ENCODE results near the gene CYYR1. TPM values are rescaled to one million over a fixed set of nuclear protein-coding genes. Genes with fewer than 3 reads are reported as not detected.

The CYYR1 gene
- total RNA-seq, 1 experiment from 2014 or later: 0.12 TPM

DNA sequence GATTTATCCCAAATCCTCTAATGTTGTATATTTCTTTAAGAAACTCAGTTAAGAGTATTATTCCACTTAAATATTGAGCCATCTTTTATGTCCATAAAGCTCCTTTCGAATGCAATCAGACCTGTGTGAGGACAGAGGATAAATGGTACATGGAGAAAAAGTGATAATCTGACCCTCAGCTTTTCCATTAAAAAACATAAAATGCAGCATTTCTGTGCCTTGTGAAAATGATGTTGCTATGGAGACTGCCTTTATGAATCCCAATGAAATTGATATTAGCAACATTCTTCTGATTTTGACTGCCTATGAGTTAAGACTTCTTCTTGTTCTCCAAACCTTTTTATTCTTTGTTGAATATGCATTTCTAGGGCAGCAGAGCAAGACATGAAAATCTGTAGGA, 44.1 kb upstream of the CYYR1 start (continued):
- TF ChIP-seq RAD21 (IDR thresholded peaks at IDR 0.05; ENCODE audit: low read depth) (no peak), SP1 (IDR thresholded peaks at IDR 0.05; ENCODE audit: low read depth) (no peak), POLR2AphosphoS5 (IDR thresholded peaks at IDR 0.05; ENCODE audit: low read depth, low read length) (no peak), FOSL1 (IDR thresholded peaks at IDR 0.05; ENCODE audit: low read depth) (no peak)
- TF ChIP-seq, protein P1, sequence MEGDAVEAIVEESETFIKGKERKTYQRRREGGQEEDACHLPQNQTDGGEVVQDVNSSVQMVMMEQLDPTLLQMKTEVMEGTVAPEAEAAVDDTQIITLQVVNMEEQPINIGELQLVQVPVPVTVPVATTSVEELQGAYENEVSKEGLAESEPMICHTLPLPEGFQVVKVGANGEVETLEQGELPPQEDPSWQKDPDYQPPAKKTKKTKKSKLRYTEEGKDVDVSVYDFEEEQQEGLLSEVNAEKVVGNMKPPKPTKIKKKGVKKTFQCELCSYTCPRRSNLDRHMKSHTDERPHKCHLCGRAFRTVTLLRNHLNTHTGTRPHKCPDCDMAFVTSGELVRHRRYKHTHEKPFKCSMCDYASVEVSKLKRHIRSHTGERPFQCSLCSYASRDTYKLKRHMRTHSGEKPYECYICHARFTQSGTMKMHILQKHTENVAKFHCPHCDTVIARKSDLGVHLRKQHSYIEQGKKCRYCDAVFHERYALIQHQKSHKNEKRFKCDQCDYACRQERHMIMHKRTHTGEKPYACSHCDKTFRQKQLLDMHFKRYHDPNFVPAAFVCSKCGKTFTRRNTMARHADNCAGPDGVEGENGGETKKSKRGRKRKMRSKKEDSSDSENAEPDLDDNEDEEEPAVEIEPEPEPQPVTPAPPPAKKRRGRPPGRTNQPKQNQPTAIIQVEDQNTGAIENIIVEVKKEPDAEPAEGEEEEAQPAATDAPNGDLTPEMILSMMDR (IDR thresholded peaks at IDR 0.05 in 2 of 3, conservative IDR thresholded peaks at IDR 0.05 in 1 of 3; ENCODE audit: borderline replicate concordance in 1 of 3, insufficient read depth in 1 of 3, low read depth in 2 of 3, low read length in 2 of 3): no peak

DNA sequence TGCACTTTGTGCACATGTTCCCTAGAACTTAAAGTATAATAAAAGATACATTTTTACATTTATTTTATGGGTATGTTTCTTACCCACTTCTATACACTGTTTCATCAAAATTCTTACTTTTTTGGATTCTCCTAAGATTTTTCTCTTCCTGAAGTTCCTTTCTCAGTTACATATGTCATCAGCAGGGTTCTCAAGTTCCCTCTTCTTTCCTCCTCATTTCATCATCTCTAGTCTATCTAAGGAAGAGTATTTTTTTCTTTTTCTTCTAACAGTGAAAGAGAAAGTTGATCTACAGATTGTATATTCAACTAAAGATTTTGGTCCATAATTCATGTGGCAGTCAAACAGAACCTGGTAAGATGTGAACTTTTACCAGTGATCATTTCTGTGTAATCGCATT, 41.2 kb upstream of the CYYR1 start:
- TF ChIP-seq CBX3 (IDR thresholded peaks at IDR 0.05; ENCODE audit: low read depth): no peak
- TF ChIP-seq ELF1 (IDR thresholded peaks at IDR 0.05; ENCODE audit: borderline replicate concordance, low read depth): no peak
- no peak for TF ChIP-seq POLR2AphosphoS5 (IDR thresholded peaks at IDR 0.05; ENCODE audit: low read depth, low read length)
- TF ChIP-seq, protein P2, sequence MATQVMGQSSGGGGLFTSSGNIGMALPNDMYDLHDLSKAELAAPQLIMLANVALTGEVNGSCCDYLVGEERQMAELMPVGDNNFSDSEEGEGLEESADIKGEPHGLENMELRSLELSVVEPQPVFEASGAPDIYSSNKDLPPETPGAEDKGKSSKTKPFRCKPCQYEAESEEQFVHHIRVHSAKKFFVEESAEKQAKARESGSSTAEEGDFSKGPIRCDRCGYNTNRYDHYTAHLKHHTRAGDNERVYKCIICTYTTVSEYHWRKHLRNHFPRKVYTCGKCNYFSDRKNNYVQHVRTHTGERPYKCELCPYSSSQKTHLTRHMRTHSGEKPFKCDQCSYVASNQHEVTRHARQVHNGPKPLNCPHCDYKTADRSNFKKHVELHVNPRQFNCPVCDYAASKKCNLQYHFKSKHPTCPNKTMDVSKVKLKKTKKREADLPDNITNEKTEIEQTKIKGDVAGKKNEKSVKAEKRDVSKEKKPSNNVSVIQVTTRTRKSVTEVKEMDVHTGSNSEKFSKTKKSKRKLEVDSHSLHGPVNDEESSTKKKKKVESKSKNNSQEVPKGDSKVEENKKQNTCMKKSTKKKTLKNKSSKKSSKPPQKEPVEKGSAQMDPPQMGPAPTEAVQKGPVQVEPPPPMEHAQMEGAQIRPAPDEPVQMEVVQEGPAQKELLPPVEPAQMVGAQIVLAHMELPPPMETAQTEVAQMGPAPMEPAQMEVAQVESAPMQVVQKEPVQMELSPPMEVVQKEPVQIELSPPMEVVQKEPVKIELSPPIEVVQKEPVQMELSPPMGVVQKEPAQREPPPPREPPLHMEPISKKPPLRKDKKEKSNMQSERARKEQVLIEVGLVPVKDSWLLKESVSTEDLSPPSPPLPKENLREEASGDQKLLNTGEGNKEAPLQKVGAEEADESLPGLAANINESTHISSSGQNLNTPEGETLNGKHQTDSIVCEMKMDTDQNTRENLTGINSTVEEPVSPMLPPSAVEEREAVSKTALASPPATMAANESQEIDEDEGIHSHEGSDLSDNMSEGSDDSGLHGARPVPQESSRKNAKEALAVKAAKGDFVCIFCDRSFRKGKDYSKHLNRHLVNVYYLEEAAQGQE (IDR thresholded peaks at IDR 0.05; ENCODE audit: low read depth): no peak
- no peak for TF ChIP-seq JUND (IDR thresholded peaks at IDR 0.05)
- TF ChIP-seq EZH2phosphoT487 (IDR thresholded peaks at IDR 0.05; ENCODE audit: borderline replicate concordance): no peak
- no peak for TF ChIP-seq ZNF274 (IDR thresholded peaks at IDR 0.05; ENCODE audit: low read depth, low read length)
- TF ChIP-seq, protein P3, sequence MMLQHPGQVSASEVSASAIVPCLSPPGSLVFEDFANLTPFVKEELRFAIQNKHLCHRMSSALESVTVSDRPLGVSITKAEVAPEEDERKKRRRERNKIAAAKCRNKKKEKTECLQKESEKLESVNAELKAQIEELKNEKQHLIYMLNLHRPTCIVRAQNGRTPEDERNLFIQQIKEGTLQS (IDR thresholded peaks at IDR 0.05): no peak
- no peak for TF ChIP-seq CEBPB (IDR thresholded peaks at IDR 0.05; ENCODE audit: low read depth)
- TF ChIP-seq ZFX (IDR thresholded peaks at IDR 0.05): no peak
- no peak for TF ChIP-seq RAD21 (IDR thresholded peaks at IDR 0.05; ENCODE audit: low read depth)
- TF ChIP-seq, protein P4, sequence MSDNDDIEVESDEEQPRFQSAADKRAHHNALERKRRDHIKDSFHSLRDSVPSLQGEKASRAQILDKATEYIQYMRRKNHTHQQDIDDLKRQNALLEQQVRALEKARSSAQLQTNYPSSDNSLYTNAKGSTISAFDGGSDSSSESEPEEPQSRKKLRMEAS (IDR thresholded peaks at IDR 0.05): no peak
- TF ChIP-seq, protein P1 (IDR thresholded peaks at IDR 0.05 in 2 of 3, conservative IDR thresholded peaks at IDR 0.05 in 1 of 3; ENCODE audit: borderline replicate concordance in 1 of 3, insufficient read depth in 1 of 3, low read depth in 2 of 3, low read length in 2 of 3): no peak
- TF ChIP-seq TCF7L2 (IDR thresholded peaks at IDR 0.05; ENCODE audit: borderline replicate concordance, extremely low read depth, insufficient read depth, insufficient read length): no peak
- Histone ChIP-seq H3K79me2 (ENCODE audit: insufficient read depth, low read length) (no peaks in the 10 kb centered on the region), H3K27ac (ENCODE audit: low read depth, low read length) (no peak overlapping the region), H3K36me3 (ENCODE audit: control insufficient read depth in 1 of 2, insufficient read depth in 2 of 2, low read length in 2 of 2) (no peaks in the 10 kb centered on the region), H3K4me3 (replicated peaks in 1 of 2; ENCODE audit: low read depth in 1 of 2, low read length in 2 of 2) (no peak overlapping the region), H3K27me3 (ENCODE audit: insufficient read depth, low read length) (no peaks in the 10 kb centered on the region), H3K4me1 (ENCODE audit: control insufficient read depth in 1 of 2, insufficient read depth in 2 of 2, low read length in 2 of 2) (no peaks in the 10 kb centered on the region), H3K9ac (ENCODE audit: low read length) (no peak overlapping the region), H3K9me2 (ENCODE audit: insufficient read depth) (no peaks in the 10 kb centered on the region), H4K20me1 (ENCODE audit: insufficient read depth) (no peaks in the 10 kb centered on the region), H3K4me2 (ENCODE audit: low read length) (no peak overlapping the region), H3K9me3 (ENCODE audit: control insufficient read depth in 1 of 2, insufficient read depth in 1 of 2, low read depth in 1 of 2, low read length in 2 of 2) (peaks cover 0 to 21% of the 10 kb centered on the region in 2 experiments; a peak in 2 of 4 replicates), H2AFZ (ENCODE audit: low read depth, low read length, poor library complexity, severe bottlenecking) (no peak overlapping the region)
- RAD21 ChIA-PET (ENCODE audit: low non-redundant PET in 1 of 2, low total read pairs in 2 of 2, uncharacterized antibody in 2 of 2, unreplicated experiment in 2 of 2): no interaction called here
- CTCF ChIA-PET: no interaction called here
- POLR2A ChIA-PET: no interaction called here
- intact Hi-C loops (cut with micrococcal nuclease): no loop called here
- no peak for ATAC-seq
- BruUV-seq (replicated peaks): no TSS peak
- DNase-seq (ENCODE audit: low read depth, low spot score): no peak
